Smooth muscle cell (in vitro differentiated cells): ENCODE data around the gene OPCML. TPM values are rescaled to one million over a fixed set of nuclear protein-coding genes. Genes with fewer than 3 reads are reported as not detected.

Experiments
- DNase-seq: peaks from one replicate; lab custom pipeline; 2025; ENCODE audit not compliant: unreplicated experiment; lab: John Stamatoyannopoulos, UW
- H2AFZ ChIP-seq: fragments of 200-600 bp; sonication (generic); 2 replicates; pipeline ENCODE4 v1.6.0; 2016; ENCODE audit warnings: antibody characterized with exemption, low read depth, mild to moderate bottlenecking
- H3F3A ChIP-seq: fragments of 200-600 bp; sonication (generic); 2 replicates; pipeline ENCODE4 v1.6.0; 2017; ENCODE audit warnings: antibody characterized with exemption, low read depth
- H3K27ac ChIP-seq: fragments of 200-600 bp; sonication (generic); 2 replicates; pipeline ENCODE4 v1.5.1; 2016; ENCODE audit warnings: low read depth, mild to moderate bottlenecking
- H3K27me3 ChIP-seq: fragments of 200-600 bp; sonication (generic); 2 replicates; pipeline ENCODE4 v1.6.1; 2016; ENCODE audit warnings: low read depth, mild to moderate bottlenecking
- H3K36me3 ChIP-seq: fragments of 200-600 bp; sonication (generic); 2 replicates; pipeline ENCODE4 v1.5.1; 2016; ENCODE audit warnings: low read depth
- H3K4me1 ChIP-seq: fragments of 200-600 bp; sonication (generic); 2 replicates; pipeline ENCODE4 v1.5.1; 2016; ENCODE audit warnings: low read depth
- H3K4me2 ChIP-seq: fragments of 200-600 bp; sonication (generic); 2 replicates; pipeline ENCODE4 v1.6.0; 2016; ENCODE audit warnings: mild to moderate bottlenecking
- H3K4me3 ChIP-seq: fragments of 200-600 bp; sonication (generic); 2 replicates; pipeline ENCODE4 v1.5.1; 2016; ENCODE audit warnings: mild to moderate bottlenecking
- H3K79me2 ChIP-seq: fragments of 200-600 bp; sonication (generic); 2 replicates; pipeline ENCODE4 v1.6.0; 2016; ENCODE audit warnings: low read depth, mild to moderate bottlenecking
- H3K9ac ChIP-seq: fragments of 200-600 bp; sonication (generic); 2 replicates; pipeline ENCODE4 v1.6.0; 2016; ENCODE audit warnings: low read depth
- H3K9me3 ChIP-seq: fragments of 200-600 bp; sonication (generic); replicated peaks from 2 replicates; pipeline ENCODE4 v1.5.1; 2016; ENCODE audit warnings: low read depth
- H4K20me1 ChIP-seq: fragments of 200-600 bp; sonication (generic); 2 replicates; pipeline ENCODE4 v1.6.0; 2016; ENCODE audit warnings: low read depth
- WGBS: methylation state at CpG from one replicate; pipeline ENCODE4 v1.1.7; 2016; ENCODE audit warnings: low lambda C conversion rate; 5-methylcytosine and 5-hydroxymethylcytosine counted together
- polyA plus RNA-seq: library from polyadenylated mRNA; unstranded; fragments of >200 nt; fragmentation: Nextera tagmentation; extraction: Ambion mirVana; gene quantifications from 2 replicates; pipeline ENCODE4 v1.2.1, GENCODE V29; 2016
- total RNA-seq: library from RNA; depleted of rRNA; stranded (reverse); fragments of >200 nt; gene quantifications from 2 replicates; pipeline ENCODE4 v1.2.3, GENCODE V29; 2014
- TF ChIP-seq, protein P1 (sequence below): fragments of 200-600 bp; sonication (generic); IDR thresholded peaks from 2 replicates; pipeline ENCODE4 v1.5.1; 2017; ENCODE audit warnings: borderline replicate concordance, mild to moderate bottlenecking, antibody characterized with exemption; ENCODE audit not compliant: insufficient read depth, poor library complexity, severe bottlenecking

Gene OPCML
- total and polyA plus RNA-seq, 2 experiments from 2014 or later: 0.42 to 0.58 TPM

DNA sequence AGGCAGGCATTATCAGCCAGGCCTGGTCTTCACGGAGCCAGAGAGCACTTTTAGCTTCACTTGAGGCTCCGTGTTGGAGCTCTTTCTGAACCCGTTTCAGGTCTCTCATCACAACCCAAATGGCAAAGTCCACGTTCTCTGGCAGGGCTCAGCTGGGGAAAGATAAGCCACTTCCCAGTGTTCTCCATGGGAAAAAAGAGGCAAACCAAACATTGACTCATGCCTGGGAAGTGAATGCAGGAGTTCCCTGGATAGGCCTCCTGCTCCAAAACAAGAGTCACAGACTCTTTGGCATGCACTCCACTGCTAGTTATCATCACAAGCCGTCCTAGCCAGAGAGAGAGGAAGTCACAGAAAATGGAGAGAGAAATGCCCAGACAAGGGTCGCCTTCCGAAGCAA, 11.6 kb downstream of the OPCML start:
- H3K27ac ChIP-seq: no peak overlapping the region
- no peak overlapping the region for H3K4me2 ChIP-seq
- no peaks in the 10 kb centered on the region for H3K36me3 ChIP-seq
- H3F3A ChIP-seq: no peaks in the 10 kb centered on the region
- H3K4me1 ChIP-seq: no peaks in the 10 kb centered on the region
- peaks cover 3% of the 10 kb centered on the region for H3K27me3 ChIP-seq
- H3K9ac ChIP-seq: no peak overlapping the region
- 70% methylated on average over 7 of the region's 7 CpGs for WGBS
- no peaks in the 10 kb centered on the region for H4K20me1 ChIP-seq
- no peak for DNase-seq
- no peak overlapping the region for H3K4me3 ChIP-seq
- TF ChIP-seq, protein P1, sequence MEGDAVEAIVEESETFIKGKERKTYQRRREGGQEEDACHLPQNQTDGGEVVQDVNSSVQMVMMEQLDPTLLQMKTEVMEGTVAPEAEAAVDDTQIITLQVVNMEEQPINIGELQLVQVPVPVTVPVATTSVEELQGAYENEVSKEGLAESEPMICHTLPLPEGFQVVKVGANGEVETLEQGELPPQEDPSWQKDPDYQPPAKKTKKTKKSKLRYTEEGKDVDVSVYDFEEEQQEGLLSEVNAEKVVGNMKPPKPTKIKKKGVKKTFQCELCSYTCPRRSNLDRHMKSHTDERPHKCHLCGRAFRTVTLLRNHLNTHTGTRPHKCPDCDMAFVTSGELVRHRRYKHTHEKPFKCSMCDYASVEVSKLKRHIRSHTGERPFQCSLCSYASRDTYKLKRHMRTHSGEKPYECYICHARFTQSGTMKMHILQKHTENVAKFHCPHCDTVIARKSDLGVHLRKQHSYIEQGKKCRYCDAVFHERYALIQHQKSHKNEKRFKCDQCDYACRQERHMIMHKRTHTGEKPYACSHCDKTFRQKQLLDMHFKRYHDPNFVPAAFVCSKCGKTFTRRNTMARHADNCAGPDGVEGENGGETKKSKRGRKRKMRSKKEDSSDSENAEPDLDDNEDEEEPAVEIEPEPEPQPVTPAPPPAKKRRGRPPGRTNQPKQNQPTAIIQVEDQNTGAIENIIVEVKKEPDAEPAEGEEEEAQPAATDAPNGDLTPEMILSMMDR: no peak
- H3K79me2 ChIP-seq: no peaks in the 10 kb centered on the region
- no peaks in the 10 kb centered on the region for H3K9me3 ChIP-seq
- H2AFZ ChIP-seq: no peak overlapping the region

DNA sequence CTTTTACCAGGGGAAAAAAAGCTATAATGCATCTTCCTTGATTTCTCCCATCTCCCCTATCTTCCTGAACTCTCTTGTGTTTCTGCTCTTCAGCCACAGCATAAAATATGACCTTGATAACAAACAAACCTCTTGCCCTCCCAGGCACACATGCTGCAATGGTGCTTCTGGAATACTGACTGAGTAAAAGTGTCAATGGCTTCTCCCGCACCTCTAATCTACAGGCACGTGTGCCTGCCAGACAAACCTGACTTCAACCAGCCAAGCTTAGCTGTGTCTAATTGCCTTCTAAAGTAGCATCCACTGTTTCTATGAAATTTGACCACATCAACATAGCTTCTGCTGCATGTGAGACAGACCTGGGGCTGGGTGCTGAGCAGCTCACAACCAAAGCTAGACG, 12.7 kb downstream of the OPCML start:
- H4K20me1 ChIP-seq: no peaks in the 10 kb centered on the region
- TF ChIP-seq, protein P1: no peak
- H3K4me2 ChIP-seq: no peak overlapping the region
- H3K27ac ChIP-seq: no peak overlapping the region
- H3K9me3 ChIP-seq: no peaks in the 10 kb centered on the region
- no peaks in the 10 kb centered on the region for H3K79me2 ChIP-seq
- no peak overlapping the region for H3K4me3 ChIP-seq
- H3K27me3 ChIP-seq: peaks cover 10% of the 10 kb centered on the region
- DNase-seq: no peak
- H3F3A ChIP-seq: no peaks in the 10 kb centered on the region
- H2AFZ ChIP-seq: no peak overlapping the region
- no peaks in the 10 kb centered on the region for H3K4me1 ChIP-seq
- 89% methylated on average over 3 of the region's 3 CpGs for WGBS
- H3K9ac ChIP-seq: no peak overlapping the region
- H3K36me3 ChIP-seq: no peaks in the 10 kb centered on the region

DNA sequence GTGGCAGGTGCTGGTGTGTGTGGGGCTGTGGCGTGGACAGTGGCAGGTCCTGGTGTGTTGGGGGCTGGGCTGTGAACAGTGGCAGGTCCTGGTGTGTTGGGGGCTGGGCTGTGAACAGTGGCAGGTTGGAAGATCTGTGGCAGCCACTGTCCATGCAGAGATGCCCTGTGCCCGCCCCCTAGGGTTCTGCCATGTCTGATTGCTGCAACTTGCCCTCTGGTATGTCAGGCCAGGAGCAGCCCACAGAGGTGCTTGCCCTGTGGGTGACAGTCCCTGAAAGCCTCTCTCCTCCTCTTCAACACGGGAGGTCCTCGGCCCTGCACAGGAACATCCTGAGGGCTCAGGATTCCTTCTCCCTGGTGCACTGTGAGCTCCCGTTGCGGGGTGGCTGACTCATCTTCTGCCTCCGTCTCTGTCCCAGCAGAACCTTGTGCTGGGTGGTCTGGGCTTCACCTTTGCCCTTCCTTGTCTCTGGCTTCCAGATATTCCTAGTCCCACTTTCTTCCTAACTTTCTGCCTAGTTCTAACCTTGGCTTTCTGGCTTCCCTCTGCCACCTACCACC, 13.5 kb downstream of the OPCML start:
- Histone ChIP-seq H3K4me3 (no peak overlapping the region), H3K27ac (no peak overlapping the region), H3K4me2 (no peak overlapping the region), H3K9ac (no peak overlapping the region), H3K9me3 (no peaks in the 10 kb centered on the region), H3F3A (no peaks in the 10 kb centered on the region), H3K79me2 (no peaks in the 10 kb centered on the region), H3K27me3 (peaks cover 14% of the 10 kb centered on the region), H4K20me1 (no peaks in the 10 kb centered on the region), H3K4me1 (no peaks in the 10 kb centered on the region), H3K36me3 (no peaks in the 10 kb centered on the region), H2AFZ (no peak overlapping the region)
- DNase-seq: no peak
- TF ChIP-seq, protein P1: no peak
- WGBS: 50% methylated on average over 6 of the region's 7 CpGs

DNA sequence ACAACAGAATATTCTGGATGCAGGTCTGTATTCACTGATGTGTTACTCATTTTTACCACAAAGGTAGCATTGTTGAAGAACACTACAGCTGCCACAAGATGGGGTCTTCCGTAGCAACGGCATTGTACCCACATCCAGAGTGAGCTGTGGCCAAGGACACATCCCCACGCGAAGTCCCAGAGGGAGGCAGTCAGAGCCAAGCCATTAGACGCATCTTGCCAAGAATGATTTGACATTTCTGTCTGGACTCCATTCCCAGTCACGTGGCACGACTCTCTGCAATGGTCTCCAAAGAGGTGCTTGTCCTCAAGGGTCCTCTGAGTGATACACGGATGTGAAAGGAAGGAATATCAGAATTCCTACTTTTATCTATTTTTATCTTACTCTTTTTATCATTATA, 15.5 kb downstream of the OPCML start:
- TF ChIP-seq, protein P1: no peak
- no peak overlapping the region for H3K4me2 ChIP-seq
- no peak overlapping the region for H3K27ac ChIP-seq
- H3K36me3 ChIP-seq: no peaks in the 10 kb centered on the region
- peaks cover 18% of the 10 kb centered on the region for H3K27me3 ChIP-seq
- H3K9me3 ChIP-seq: no peaks in the 10 kb centered on the region
- no peak for DNase-seq
- no peaks in the 10 kb centered on the region for H4K20me1 ChIP-seq
- no peaks in the 10 kb centered on the region for H3K79me2 ChIP-seq
- no peaks in the 10 kb centered on the region for H3F3A ChIP-seq
- 92% methylated on average over 8 of the region's 8 CpGs for WGBS
- H3K4me3 ChIP-seq: no peak overlapping the region
- H3K9ac ChIP-seq: no peak overlapping the region
- no peak overlapping the region for H2AFZ ChIP-seq
- no peaks in the 10 kb centered on the region for H3K4me1 ChIP-seq
